Measurements from ENCODE around the gene ELOVL4.

GRCh38 chr6:79872986-79873385 lies 74.4 kb downstream of the ELOVL4 start:
- TF ChIP-seq POLR2A (IDR thresholded peaks at IDR 0.05) (no peak), CTCF (IDR thresholded peaks at IDR 0.05) (no peak), POLR2AphosphoS5 (IDR thresholded peaks at IDR 0.05) (no peak)
